MM.1S (cell line): Measurements from ENCODE around the gene GPC5.

Experiments used
- DNase-seq: peaks from one replicate; pipeline ENCODE4 v3.0.0-alpha.2; 2015
- H2AFZ ChIP-seq: fragments of 300-600 bp; sonication (generic); 2 replicates; pipeline ENCODE4 v1.6.0; 2016; ENCODE audit warnings: antibody characterized with exemption, low read length
- H3F3A ChIP-seq: fragments of 300-600 bp; sonication (generic); 2 replicates; pipeline ENCODE4 v1.6.1; 2016; ENCODE audit warnings: mild to moderate bottlenecking, antibody characterized with exemption, low read length, moderate library complexity, mixed read lengths; ENCODE audit not compliant: insufficient read depth
- H3K27ac ChIP-seq: fragments of 300-600 bp; sonication (generic); 2 replicates; pipeline ENCODE4 v1.5.1; 2016; ENCODE audit warnings: mild to moderate bottlenecking, low read length
- H3K27me3 ChIP-seq: fragments of 300-600 bp; sonication (generic); replicated peaks from 2 replicates; pipeline ENCODE4 v1.6.0; 2016; ENCODE audit warnings: low read length; ENCODE audit not compliant: insufficient read depth
- H3K36me3 ChIP-seq: fragments of 300-600 bp; sonication (generic); replicated peaks from 2 replicates; pipeline ENCODE4 v1.6.1; 2016; ENCODE audit warnings: mild to moderate bottlenecking, low read length, mixed read lengths; ENCODE audit not compliant: insufficient read depth
- H3K4me1 ChIP-seq: fragments of 300-600 bp; sonication (generic); 2 replicates; pipeline ENCODE4 v1.6.1; 2016; ENCODE audit warnings: low read length, mixed read lengths
- H3K4me2 ChIP-seq: fragments of 300-600 bp; sonication (generic); 2 replicates; pipeline ENCODE4 v1.6.0; 2016; ENCODE audit warnings: low read depth, low read length
- H3K4me3 ChIP-seq: fragments of 300-600 bp; sonication (generic); 2 replicates; pipeline ENCODE4 v1.5.1; 2016; ENCODE audit warnings: low read length, mixed read lengths
- H3K79me2 ChIP-seq: fragments of 300-600 bp; sonication (generic); 2 replicates; pipeline ENCODE4 v1.6.1; 2016; ENCODE audit warnings: mixed run types, low read length, mixed read lengths
- H3K9ac ChIP-seq: fragments of 300-600 bp; sonication (generic); 2 replicates; pipeline ENCODE4 v1.6.1; 2016; ENCODE audit warnings: low read length, mixed read lengths
- H3K9me2 ChIP-seq: fragments of 300-600 bp; sonication (generic); replicated peaks from 2 replicates; pipeline ENCODE4 v1.6.1; 2016; ENCODE audit warnings: mild to moderate bottlenecking, low read length, mixed read lengths; ENCODE audit not compliant: insufficient read depth
- H3K9me3 ChIP-seq: fragments of 300-600 bp; sonication (generic); replicated peaks from 2 replicates; pipeline ENCODE4 v1.6.1; 2016; ENCODE audit warnings: mild to moderate bottlenecking, low read length, mixed read lengths; ENCODE audit not compliant: insufficient read depth
- H4K20me1 ChIP-seq: fragments of 300-600 bp; sonication (generic); 2 replicates; pipeline ENCODE4 v1.6.1; 2016; ENCODE audit warnings: mild to moderate bottlenecking, low read length, moderate library complexity, mixed read lengths; ENCODE audit not compliant: insufficient read depth
- CTCF ChIP-seq: fragments of 300-600 bp; sonication (generic); IDR thresholded peaks from 2 replicates; pipeline ENCODE4 v1.5.1; 2016; ENCODE audit warnings: antibody characterized with exemption, low read length, mixed read lengths
- EZH2 ChIP-seq: fragments of 300-600 bp; sonication (generic); optimal IDR thresholded peaks from 2 replicates; pipeline ENCODE3; 2017; ENCODE audit warnings: low read depth, mild to moderate bottlenecking, antibody characterized with exemption, low read length, mixed read lengths
- EZH2phosphoT487 ChIP-seq: fragments of 300-600 bp; sonication (generic); IDR thresholded peaks from 2 replicates; pipeline ENCODE4 v1.6.1; 2018; ENCODE audit warnings: antibody characterized with exemption, low read length

Gene GPC5

GRCh38 chr13:92668157-92668556 is 1269.7 kb downstream of the GPC5 start:
- no peak overlapping the region for H3K27ac ChIP-seq
- no peak overlapping the region for H2AFZ ChIP-seq
- no peaks in the 10 kb centered on the region for H3K79me2 ChIP-seq
- no peaks in the 10 kb centered on the region for H4K20me1 ChIP-seq
- TF ChIP-seq CTCF (no peak), EZH2phosphoT487 (no peak), EZH2 (no peak)
- no peaks in the 10 kb centered on the region for H3K9me2 ChIP-seq
- H3K4me1 ChIP-seq = no peaks in the 10 kb centered on the region
- H3F3A ChIP-seq = no peaks in the 10 kb centered on the region
- H3K36me3 ChIP-seq = no peaks in the 10 kb centered on the region
- H3K9me3 ChIP-seq = no peaks in the 10 kb centered on the region
- no peaks in the 10 kb centered on the region for H3K27me3 ChIP-seq
- H3K9ac ChIP-seq = no peak overlapping the region
- H3K4me2 ChIP-seq = no peak overlapping the region
- H3K4me3 ChIP-seq = no peak overlapping the region
- DNase-seq = no peak

- no peak overlapping the region for H3K4me3 ChIP-seq
- H3K9ac ChIP-seq = no peak overlapping the region
- H3K79me2 ChIP-seq = no peaks in the 10 kb centered on the region
- no peaks in the 10 kb centered on the region for H3K9me3 ChIP-seq
- no peaks in the 10 kb centered on the region for H3K27me3 ChIP-seq
- no peaks in the 10 kb centered on the region for H3K4me1 ChIP-seq
- H3K36me3 ChIP-seq = no peaks in the 10 kb centered on the region
- H3K4me2 ChIP-seq = no peak overlapping the region
- H4K20me1 ChIP-seq = no peaks in the 10 kb centered on the region
- DNase-seq = no peak
- no peak overlapping the region for H3K27ac ChIP-seq
- no peak overlapping the region for H2AFZ ChIP-seq
- no peaks in the 10 kb centered on the region for H3K9me2 ChIP-seq
- no peak for TF ChIP-seq EZH2
- no peaks in the 10 kb centered on the region for H3F3A ChIP-seq
Observed at GRCh38 chr13:92670096-92670495, 1271.7 kb downstream of the GPC5 start.

GRCh38 chr13:92671821-92672220 is 1273.4 kb downstream of the GPC5 start:
- Histone ChIP-seq H3K9me2 (no peaks in the 10 kb centered on the region), H3K9ac (no peak overlapping the region)

More at GRCh38 chr13:92671821-92672220, 1273.4 kb downstream of the GPC5 start:
- H4K20me1 ChIP-seq = no peaks in the 10 kb centered on the region
- no peaks in the 10 kb centered on the region for H3K9me3 ChIP-seq
- no peak for TF ChIP-seq EZH2
- TF ChIP-seq CTCF = no peak
- TF ChIP-seq EZH2phosphoT487 = no peak
- no peaks in the 10 kb centered on the region for H3F3A ChIP-seq
- H3K36me3 ChIP-seq = no peaks in the 10 kb centered on the region
- no peaks in the 10 kb centered on the region for H3K4me1 ChIP-seq
- no peaks in the 10 kb centered on the region for H3K27me3 ChIP-seq
- no peak for DNase-seq
- H2AFZ ChIP-seq = no peak overlapping the region
- H3K79me2 ChIP-seq = no peaks in the 10 kb centered on the region
- H3K27ac ChIP-seq = no peak overlapping the region
- no peak overlapping the region for H3K4me3 ChIP-seq
- no peak overlapping the region for H3K4me2 ChIP-seq
